Keratinocyte (primary cell): ENCODE data around the gene EFNB2. TPM values are rescaled to one million over a fixed set of nuclear protein-coding genes. Genes with fewer than 3 reads are reported as not detected.

Source experiments
- DNase-seq: peaks from one replicate; pipeline ENCODE4 v3.0.0-alpha.2; 2011; ENCODE audit warnings: low read depth, missing footprints, low spot score
- FAIRE-seq: peaks from 2 replicates; lab custom pipeline; 2011; peaks lifted over from hg19 to GRCh38; lab: Jason Lieb, UNC
- H2AFZ ChIP-seq: 2 replicates; pipeline ENCODE4 v1.6.0; 2012; ENCODE audit warnings: low read length, control low read depth, inconsistent platforms; ENCODE audit not compliant: control insufficient read depth
- H3K27ac ChIP-seq: 2 replicates; pipeline ENCODE4 v1.5.1; 2011; ENCODE audit warnings: low read length; ENCODE audit not compliant: control insufficient read depth, insufficient read depth
- H3K27me3 ChIP-seq: 3 replicates; pipeline ENCODE4 v1.6.0; 2011; ENCODE audit warnings: low read length; ENCODE audit not compliant: control insufficient read depth, insufficient read depth; ENCODE audit errors: extremely low read depth
- H3K36me3 ChIP-seq, 2 experiments: 2 replicates in 1 of 2; 3 replicates in 1 of 2; pipeline ENCODE4 v1.5.1; 2011; ENCODE audit warnings: low read length in 2 of 2, mild to moderate bottlenecking in 1 of 2; ENCODE audit not compliant: control insufficient read depth in 2 of 2, insufficient read depth in 2 of 2; ENCODE audit errors: extremely low read depth in 1 of 2
- H3K4me1 ChIP-seq: 3 replicates; pipeline ENCODE4 v1.5.1; 2011; ENCODE audit warnings: low read length; ENCODE audit not compliant: control insufficient read depth, insufficient read depth; ENCODE audit errors: extremely low read depth
- H3K4me2 ChIP-seq: 3 replicates; pipeline ENCODE4 v1.6.0; 2011; ENCODE audit warnings: low read depth, low read length; ENCODE audit not compliant: control insufficient read depth, insufficient read depth; ENCODE audit errors: extremely low read depth
- H3K4me3 ChIP-seq, 3 experiments: fragments of 200-600 bp in 1 of 3; sonication (generic) in 1 of 3; 2 replicates in 2 of 3; 3 replicates in 1 of 3; pipeline ENCODE4 v1.5.1; 2011 to 2016; ENCODE audit warnings: low read length in 3 of 3, mild to moderate bottlenecking in 3 of 3, control low read depth in 2 of 3, inconsistent platforms in 1 of 3, low read depth in 1 of 3, mixed read lengths in 1 of 3, mixed run types in 1 of 3, moderate library complexity in 1 of 3; ENCODE audit not compliant: control insufficient read depth in 2 of 3, insufficient read depth in 2 of 3; ENCODE audit errors: extremely low read depth in 1 of 3
- H3K79me2 ChIP-seq: 2 replicates; pipeline ENCODE4 v1.6.0; 2012; ENCODE audit warnings: low read length; ENCODE audit not compliant: control insufficient read depth, insufficient read depth
- H3K9ac ChIP-seq: 3 replicates; pipeline ENCODE4 v1.6.0; 2011; ENCODE audit warnings: low read length; ENCODE audit not compliant: control insufficient read depth, insufficient read depth; ENCODE audit errors: extremely low read depth
- H3K9me1 ChIP-seq: 3 replicates; pipeline ENCODE4 v1.6.0; 2011; ENCODE audit warnings: low read length; ENCODE audit not compliant: control insufficient read depth, insufficient read depth; ENCODE audit errors: extremely low read depth
- H3K9me3 ChIP-seq: 2 replicates; pipeline ENCODE4 v1.5.1; 2012; ENCODE audit warnings: low read depth, low read length; ENCODE audit not compliant: control insufficient read depth
- H4K20me1 ChIP-seq: 3 replicates; pipeline ENCODE4 v1.6.0; 2011; ENCODE audit warnings: low read length; ENCODE audit not compliant: control insufficient read depth, insufficient read depth; ENCODE audit errors: extremely low read depth
- EZH2 ChIP-seq: IDR thresholded peaks from one replicate; pipeline ENCODE4 v1.6.1; 2012; ENCODE audit warnings: inconsistent platforms, mild to moderate bottlenecking, low read length, moderate library complexity
- dilution Hi-C: fragments of 300-500 bp; cut with MboI; formaldehyde crosslinking; loops from one replicate; pipeline ENCODE4 v1.7.0; 2020; ENCODE audit warnings: low sequenced_read_pairs; ENCODE audit not compliant: extremely low pct_ligation_motif_present
- polyA plus RNA-seq, 5 experiments: library from polyadenylated mRNA; depleted of rRNA in 3 of 5; stranded (reverse) in 3 of 5; stranded (forward) in 1 of 5; unstranded in 1 of 5; fragments of >200 nt; gene quantifications; 1 replicate in 1 of 5; 2 replicates in 3 of 5; 3 replicates in 1 of 5; pipeline versions ENCODE4 v1.2.1 to v1.2.3, GENCODE V29; 2011 to 2012; ENCODE audit warnings: missing spikeins in 2 of 5, low read depth in 1 of 5, low replicate concordance in 1 of 5
- TF ChIP-seq, protein P1 (sequence below), 3 experiments: IDR thresholded peaks in 1 of 3; conservative IDR thresholded peaks in 1 of 3; optimal IDR thresholded peaks in 1 of 3; 2 replicates in 2 of 3; 3 replicates in 1 of 3; pipeline versions ENCODE3 to v1.5.1; 2011; ENCODE audit warnings: low read length in 3 of 3, mild to moderate bottlenecking in 3 of 3, moderate library complexity in 2 of 3, control low read depth in 1 of 3, inconsistent platforms in 1 of 3; ENCODE audit not compliant: insufficient read depth in 2 of 3; ENCODE audit errors: extremely low read depth in 1 of 3

EFNB2 gene
- polyA plus RNA-seq, 1 donor (not counting 4 experiments of a cell fraction or from before 2014, with no cell fraction given) = 38.9 TPM

DNA sequence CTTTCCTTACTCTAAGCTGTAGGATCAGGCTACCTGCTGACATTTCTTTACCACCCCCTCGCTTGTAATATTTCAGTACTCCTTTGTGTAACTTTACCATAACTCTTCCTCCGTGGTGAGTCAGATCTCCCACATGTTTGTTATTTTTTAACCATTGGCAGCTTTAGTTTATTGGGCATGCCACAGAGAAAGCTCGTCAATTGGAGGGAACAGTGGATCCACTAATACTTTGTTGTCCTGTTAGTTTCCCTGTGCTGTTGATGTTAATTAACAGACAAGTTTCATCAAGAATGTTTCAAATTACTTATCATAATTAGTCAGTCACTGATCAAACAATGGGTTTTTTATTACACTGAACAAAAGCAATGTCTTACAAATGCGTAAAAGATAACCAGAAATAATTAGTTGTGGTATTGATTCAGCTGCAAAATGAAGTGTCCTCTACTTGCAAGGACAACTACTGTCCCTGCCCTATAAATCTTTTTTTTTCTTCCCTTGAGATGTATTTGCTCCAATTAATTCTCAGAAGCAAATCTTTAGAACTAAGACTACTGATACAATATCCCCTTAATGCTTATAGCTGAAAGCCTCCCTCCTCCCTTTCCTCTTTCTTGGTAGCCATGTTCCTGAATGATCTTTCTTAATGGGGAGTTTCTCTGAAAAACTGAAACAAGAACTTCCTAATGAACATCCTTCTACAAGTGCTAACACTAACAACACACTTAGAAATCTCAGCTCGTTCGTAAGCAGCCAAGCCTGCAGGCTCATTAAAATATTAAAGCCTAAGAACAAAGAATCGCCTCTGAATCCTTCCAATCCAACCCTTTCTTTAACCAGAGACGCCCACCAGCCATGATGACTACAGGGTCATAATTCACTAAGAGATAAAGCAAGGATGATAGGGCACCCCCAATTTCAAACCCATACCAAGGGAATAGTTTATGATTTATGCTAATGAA, 22.2 kb downstream of the EFNB2 start:
- Histone ChIP-seq H3K79me2 (peaks cover 97% of the 10 kb centered on the region), H2AFZ (no peak overlapping the region), H3K27me3 (no peaks in the 10 kb centered on the region), H3K4me1 (peaks cover 41% of the 10 kb centered on the region), H3K4me2 (peak overlapping the region; percentile 68), H3K4me3 (peak overlapping the region in 2 of 3 experiments; percentile 14 to 31), H3K27ac (peak overlapping the region; percentile 63), H3K9me3 (no peaks in the 10 kb centered on the region), H4K20me1 (no peaks in the 10 kb centered on the region), H3K36me3 (peaks cover 7 to 15% of the 10 kb centered on the region in 2 experiments), H3K9me1 (no peaks in the 10 kb centered on the region), H3K9ac (peak overlapping the region; percentile 0)
- TF ChIP-seq EZH2 = no peak
- TF ChIP-seq, protein P1, sequence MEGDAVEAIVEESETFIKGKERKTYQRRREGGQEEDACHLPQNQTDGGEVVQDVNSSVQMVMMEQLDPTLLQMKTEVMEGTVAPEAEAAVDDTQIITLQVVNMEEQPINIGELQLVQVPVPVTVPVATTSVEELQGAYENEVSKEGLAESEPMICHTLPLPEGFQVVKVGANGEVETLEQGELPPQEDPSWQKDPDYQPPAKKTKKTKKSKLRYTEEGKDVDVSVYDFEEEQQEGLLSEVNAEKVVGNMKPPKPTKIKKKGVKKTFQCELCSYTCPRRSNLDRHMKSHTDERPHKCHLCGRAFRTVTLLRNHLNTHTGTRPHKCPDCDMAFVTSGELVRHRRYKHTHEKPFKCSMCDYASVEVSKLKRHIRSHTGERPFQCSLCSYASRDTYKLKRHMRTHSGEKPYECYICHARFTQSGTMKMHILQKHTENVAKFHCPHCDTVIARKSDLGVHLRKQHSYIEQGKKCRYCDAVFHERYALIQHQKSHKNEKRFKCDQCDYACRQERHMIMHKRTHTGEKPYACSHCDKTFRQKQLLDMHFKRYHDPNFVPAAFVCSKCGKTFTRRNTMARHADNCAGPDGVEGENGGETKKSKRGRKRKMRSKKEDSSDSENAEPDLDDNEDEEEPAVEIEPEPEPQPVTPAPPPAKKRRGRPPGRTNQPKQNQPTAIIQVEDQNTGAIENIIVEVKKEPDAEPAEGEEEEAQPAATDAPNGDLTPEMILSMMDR (optimal IDR thresholded peaks at IDR 0.05 in 1 of 3, IDR thresholded peaks at IDR 0.05 in 1 of 3, conservative IDR thresholded peaks at IDR 0.05 in 1 of 3; ENCODE audit: extremely low read depth in 1 of 3, insufficient read depth in 2 of 3, low read length in 3 of 3) = no peak
- FAIRE-seq (peak; percentile 82), DNase-seq (no peak)
- dilution Hi-C loops = no loop called here

DNA sequence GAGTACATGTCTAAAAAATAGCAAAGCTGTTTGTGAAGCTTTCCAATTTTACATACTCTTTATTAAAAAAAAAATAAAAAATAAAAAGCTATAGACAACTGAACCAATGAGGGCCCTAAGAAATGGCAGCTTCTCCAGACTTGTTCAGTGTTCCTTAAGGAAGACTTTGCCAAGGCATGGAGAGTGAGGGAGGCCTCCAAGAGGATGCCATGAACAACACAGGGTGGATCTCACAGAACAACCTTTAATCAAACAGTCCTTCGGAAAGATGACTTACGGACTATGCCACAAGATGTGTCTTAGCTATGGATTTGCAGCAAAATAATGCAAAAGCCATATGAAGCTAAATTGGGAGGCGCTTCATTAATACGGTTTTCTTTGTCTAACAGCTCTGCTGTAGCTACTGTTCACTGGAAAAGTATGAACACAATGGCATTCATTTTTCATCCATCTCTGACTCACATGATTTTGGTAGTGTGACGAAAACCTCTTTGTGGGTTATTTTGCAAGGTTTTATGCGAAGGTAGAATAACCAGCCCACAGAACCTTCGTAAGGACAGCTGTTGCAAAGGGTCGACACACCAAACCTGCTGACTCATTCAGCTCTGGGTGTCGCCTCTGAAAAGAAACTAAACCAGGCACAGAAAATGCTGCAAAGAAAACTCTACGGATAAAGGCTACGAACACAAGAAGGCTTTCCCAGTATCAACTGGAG, 27.7 kb downstream of the EFNB2 start:
- dilution Hi-C loops = no loop called here
- Histone ChIP-seq H4K20me1 (no peaks in the 10 kb centered on the region), H2AFZ (no peak overlapping the region), H3K9me1 (peaks cover 3% of the 10 kb centered on the region), H3K27ac (peak overlapping the region; percentile 78), H3K27me3 (no peaks in the 10 kb centered on the region), H3K4me1 (peaks cover 28% of the 10 kb centered on the region), H3K9me3 (no peaks in the 10 kb centered on the region), H3K4me2 (peak overlapping the region; percentile 69), H3K9ac (peak overlapping the region; percentile 45), H3K36me3 (peaks cover 17 to 33% of the 10 kb centered on the region in 2 experiments), H3K4me3 (peak overlapping the region in 2 of 3 experiments; percentile 24 to 30), H3K79me2 (peaks cover 95% of the 10 kb centered on the region)
- no peak for TF ChIP-seq EZH2
- TF ChIP-seq, protein P1 (optimal IDR thresholded peaks at IDR 0.05 in 1 of 3, IDR thresholded peaks at IDR 0.05 in 1 of 3, conservative IDR thresholded peaks at IDR 0.05 in 1 of 3; ENCODE audit: extremely low read depth in 1 of 3, insufficient read depth in 2 of 3, low read length in 3 of 3) = no peak
- peak; percentile 71 for DNase-seq
- peak; percentile 95 for FAIRE-seq
